ENCODE results near the gene KIR3DL1. TPM values are rescaled to one million over a fixed set of nuclear protein-coding genes. Genes with fewer than 3 reads are reported as not detected.

KIR3DL1 gene
- total RNA-seq, 1 donor from 2014 or later: not detected

DNA sequence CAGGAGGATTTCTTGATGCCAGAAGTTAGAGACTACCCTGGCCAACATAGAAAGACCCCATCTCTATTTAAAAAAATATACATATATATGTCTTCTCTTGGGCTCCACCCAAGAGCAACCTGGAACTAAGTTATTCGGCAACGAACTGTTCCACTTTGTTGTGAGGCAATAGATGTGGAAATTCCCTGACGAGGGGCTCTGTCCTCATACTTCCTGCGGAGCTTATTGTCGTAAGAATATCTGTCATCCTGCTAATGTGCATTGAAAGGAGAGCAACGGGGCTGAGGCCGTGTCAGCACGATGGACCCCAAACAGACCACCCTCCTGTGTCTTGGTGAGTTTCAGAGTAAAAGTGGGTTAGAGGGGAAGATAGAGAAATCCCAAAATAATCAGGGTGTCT is 57.7 kb downstream of the KIR3DL1 start, which contains the start of gene FCAR:
TSS of gene FCAR (plus strand) at position 246 of the 400 bp plus-strand sequence. CDS start at position 301, 55 bp downstream.
- intact Hi-C loops (cut with DNase I): no loop called here
- no peak for DNase-seq (ENCODE audit: low spot score)
- ATAC-seq: no peak

DNA sequence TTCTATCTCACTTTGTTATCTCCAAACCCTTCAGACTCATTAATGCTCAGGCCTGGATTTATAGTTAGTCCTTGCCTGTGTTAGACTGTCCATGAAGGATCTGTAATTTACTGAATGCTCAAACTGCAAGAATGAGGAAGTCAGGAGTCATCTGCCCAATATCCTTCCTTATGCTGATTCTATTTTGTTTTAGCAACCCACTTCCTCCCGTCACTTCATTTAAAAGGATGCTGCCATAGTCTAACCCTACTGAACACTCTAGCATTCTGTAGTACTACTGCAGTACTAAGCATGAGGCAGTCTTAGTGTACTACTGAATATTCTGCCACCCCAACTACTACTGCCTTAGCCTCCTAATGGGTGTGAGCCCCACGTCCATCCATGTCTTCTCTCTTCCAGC is 59.2 kb downstream of the KIR3DL1 start:
- DNase-seq (ENCODE audit: low spot score) (no peak), ATAC-seq (peak; percentile 30)
- intact Hi-C loops (cut with DNase I): no loop called here

DNA sequence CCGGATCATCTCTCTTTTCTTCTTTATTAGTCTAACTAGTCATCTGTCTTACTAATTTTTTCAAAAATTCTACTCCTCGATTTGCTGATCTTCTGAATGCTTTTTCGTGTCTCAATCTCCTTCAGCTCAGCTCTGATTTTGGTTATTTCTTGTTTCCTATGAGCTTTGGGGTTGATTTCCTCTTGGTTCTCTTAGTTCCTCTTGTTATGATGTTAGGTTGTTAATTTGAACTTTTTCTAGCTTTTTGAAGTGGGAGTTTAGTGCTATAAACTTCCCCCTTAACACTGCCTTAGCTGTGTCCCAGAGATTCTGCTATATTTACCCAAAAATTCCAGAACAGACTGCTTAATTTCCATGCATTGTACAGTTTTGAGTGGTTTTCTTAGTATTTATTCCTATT is 61.2 kb downstream of the KIR3DL1 start:
- intact Hi-C loops (cut with DNase I): no loop called here
- DNase-seq (ENCODE audit: low spot score): no peak
- no peak for ATAC-seq

Other genes with a start within 250 kb of the KIR3DL1 start
- gene LILRA2, start 242.7 kb upstream of the KIR3DL1 start, total RNA-seq: 5.3 TPM
- gene LILRA1, start 222.8 kb upstream of the KIR3DL1 start, total RNA-seq: 2.3 TPM
- 10.7 TPM for gene LILRB1, start 186.0 kb upstream of the KIR3DL1 start, total RNA-seq
- 5.5 TPM for gene LILRB4, start 153.5 kb upstream of the KIR3DL1 start, total RNA-seq
- not detected for gene KIR3DL3, start 92.0 kb upstream of the KIR3DL1 start, total RNA-seq
- gene KIR2DL3, start 78.0 kb upstream of the KIR3DL1 start, total RNA-seq: not detected
- gene KIR2DL1, start 46.7 kb upstream of the KIR3DL1 start, total RNA-seq: not detected
- not detected for gene KIR2DL4, start 12.9 kb upstream of the KIR3DL1 start, total RNA-seq
- gene KIR2DS4, start 16.2 kb downstream of the KIR3DL1 start, total RNA-seq: not detected
- gene KIR3DL2, start 34.0 kb downstream of the KIR3DL1 start, total RNA-seq: not detected
- gene FCAR, start 57.8 kb downstream of the KIR3DL1 start, total RNA-seq: 5.2 TPM
- gene NCR1, start 89.7 kb downstream of the KIR3DL1 start, total RNA-seq: 0.45 TPM
- gene NLRP7, start 131.1 kb downstream of the KIR3DL1 start, total RNA-seq: not detected
- gene NLRP2, start 149.9 kb downstream of the KIR3DL1 start, total RNA-seq: 2.1 TPM
- gene GP6, start 221.8 kb downstream of the KIR3DL1 start, total RNA-seq: 0.89 TPM
- 12.9 TPM for gene RDH13, start 246.7 kb downstream of the KIR3DL1 start, total RNA-seq